SK-N-SH (cell line): Measurements from ENCODE around the gene MRPL1. TPM values are rescaled to one million over a fixed set of nuclear protein-coding genes. Genes with fewer than 3 reads are reported as not detected.

ENCODE experiments used
- CTCF ChIA-PET: fragments of 300-600, 350-600 bp; formaldehyde crosslinking; extraction: SDS; loops from one replicate; lab custom pipeline; 2021; lab: Yijun Ruan, JAX
- POLR2A ChIA-PET: fragments of 350-600 bp; sonication (Branson Sonifier 250); formaldehyde crosslinking; extraction: SDS; loops from one replicate; lab custom pipeline; 2020; ENCODE audit warnings: antibody characterized with exemption, inconsistent platforms; lab: Yijun Ruan, JAX
- DNase-seq: peaks from one replicate; pipeline ENCODE4 v3.0.0; 2012
- H2AFZ ChIP-seq: fragments of 200-600 bp; sonication (generic); 2 replicates; pipeline ENCODE4 v1.8.1; 2016; ENCODE audit warnings: antibody characterized with exemption, mild to moderate bottlenecking, low read depth
- H3F3A ChIP-seq: fragments of 200-600 bp; sonication (generic); replicated peaks from 2 replicates; pipeline ENCODE3; 2016; ENCODE audit warnings: antibody characterized with exemption, mild to moderate bottlenecking; ENCODE audit not compliant: insufficient read depth
- H3K27ac ChIP-seq, 2 experiments: fragments of 200-500 bp in 1 of 2; fragments of 200-600 bp in 1 of 2; sonication (Bioruptor generic) in 1 of 2; sonication (generic), shearing (Covaris generic) in 1 of 2; 2 replicates each; pipeline versions ENCODE4 v1.5.1 to v1.6.1; 2014 to 2016; ENCODE audit warnings: low read depth in 2 of 2, inconsistent platforms in 1 of 2, low read length in 1 of 2, mild to moderate bottlenecking in 1 of 2, mixed read lengths in 1 of 2
- H3K27me3 ChIP-seq: fragments of 200-600 bp; sonication (generic), shearing (Covaris generic); 2 replicates; pipeline ENCODE4 v1.6.1; 2016; ENCODE audit warnings: mixed run types; ENCODE audit not compliant: insufficient read depth
- H3K36me3 ChIP-seq, 2 experiments: fragments of 200-500 bp in 1 of 2; fragments of 200-600 bp in 1 of 2; sonication (Bioruptor generic) in 1 of 2; sonication (generic) in 1 of 2; replicated peaks in 1 of 2; 2 replicates each; pipeline versions ENCODE3 to v1.5.1; 2014 to 2016; ENCODE audit warnings: low read length in 1 of 2, mild to moderate bottlenecking in 1 of 2; ENCODE audit not compliant: insufficient read depth in 2 of 2, control insufficient read depth in 1 of 2
- H3K4me1 ChIP-seq, 2 experiments: fragments of 200-500 bp in 1 of 2; fragments of 200-600 bp in 1 of 2; sonication (Bioruptor generic) in 1 of 2; sonication (generic), shearing (Covaris generic) in 1 of 2; 2 replicates each; pipeline versions ENCODE4 v1.5.1 to v1.6.1; 2014 to 2016; ENCODE audit warnings: low read depth in 1 of 2, low read length in 1 of 2, mixed run types in 1 of 2; ENCODE audit not compliant: insufficient read depth in 2 of 2, control insufficient read depth in 1 of 2
- H3K4me2 ChIP-seq: fragments of 200-600 bp; sonication (generic), shearing (Covaris generic); 2 replicates; pipeline ENCODE4 v1.6.1; 2017; ENCODE audit warnings: mixed run types
- H3K4me3 ChIP-seq, 2 experiments: fragments of 200-500 bp in 1 of 2; fragments of 200-600 bp in 1 of 2; sonication (Bioruptor generic) in 1 of 2; sonication (generic), shearing (Covaris generic) in 1 of 2; 2 replicates each; pipeline versions ENCODE4 v1.5.1 to v1.8.1; 2014 to 2016; ENCODE audit warnings: low read depth in 2 of 2, inconsistent platforms in 1 of 2, low read length in 1 of 2, mild to moderate bottlenecking in 1 of 2, mixed read lengths in 1 of 2, moderate library complexity in 1 of 2
- H3K79me2 ChIP-seq: fragments of 200-600 bp; sonication (generic); 2 replicates; pipeline ENCODE4 v1.8.1; 2017; ENCODE audit warnings: mild to moderate bottlenecking; ENCODE audit not compliant: insufficient read depth
- H3K9ac ChIP-seq: fragments of 200-600 bp; sonication (generic); 2 replicates; pipeline ENCODE4 v1.6.1; 2017; ENCODE audit warnings: mixed run types
- H3K9me2 ChIP-seq: fragments of 200-600 bp; sonication (generic); 2 replicates; pipeline ENCODE4 v1.6.1; 2017; ENCODE audit warnings: mixed run types
- H3K9me3 ChIP-seq: fragments of 200-600 bp; sonication (generic); 2 replicates; pipeline ENCODE4 v1.6.1; 2017; ENCODE audit warnings: mixed run types, mild to moderate bottlenecking, moderate library complexity
- H4K20me1 ChIP-seq: fragments of 200-600 bp; sonication (generic); 2 replicates; pipeline ENCODE4 v1.6.1; 2017; ENCODE audit warnings: mild to moderate bottlenecking, mixed run types; ENCODE audit not compliant: insufficient read depth
- FOSL2 ChIP-seq: IDR thresholded peaks from 2 replicates; pipeline ENCODE4 v1.4.0; 2012; ENCODE audit warnings: low read depth, mild to moderate bottlenecking, moderate library complexity, borderline replicate concordance
- FOXJ3 ChIP-seq: sonication (generic); formaldehyde crosslinking; IDR thresholded peaks from 2 replicates; pipeline ENCODE4 v1.5.1; 2020; ENCODE audit warnings: mild to moderate bottlenecking, missing genetic modification reagents
- GABPA ChIP-seq: IDR thresholded peaks from 2 replicates; pipeline ENCODE4 v1.4.0; 2012; ENCODE audit warnings: low read depth, mild to moderate bottlenecking
- TAF1 ChIP-seq: IDR thresholded peaks from 2 replicates; pipeline ENCODE4 v1.6.1; 2012; ENCODE audit warnings: low read depth, mild to moderate bottlenecking, low read length, moderate library complexity, borderline replicate concordance
- USF2 ChIP-seq: fragments of 150-350 bp; IDR thresholded peaks from 2 replicates; pipeline ENCODE4 v1.6.1; 2017; ENCODE audit warnings: antibody characterized with exemption, low read length, low read depth, borderline replicate concordance
- WGBS: methylation state at CpG from one replicate; pipeline ENCODE4 v1.1.6; 2017; ENCODE audit warnings: low lambda C conversion rate; 5-methylcytosine and 5-hydroxymethylcytosine counted together
- polyA plus RNA-seq, 3 experiments: library from polyadenylated mRNA; depleted of rRNA; stranded (reverse); fragments of >200 nt; gene quantifications; 2 replicates each; pipeline ENCODE4 v1.2.3, GENCODE V29; 2012
- small RNA-seq, 7 experiments: library from RNA; depleted of rRNA; stranded (forward); fragments of <200 nt; gene quantifications; one replicate each; pipeline ENCODE3, GENCODE V24; 2012

Gene MRPL1
- polyA plus RNA-seq, 1 of the 3 experiments (the other 2 are of a cell fraction), result 11.0 TPM

GRCh38 chr4:78002260-78002659 lies 139.6 kb downstream of the MRPL1 start:
- DNase-seq, result no peak
- H3K9me2 ChIP-seq, result no peaks in the 10 kb centered on the region
- TF ChIP-seq FOSL2, result no peak
- TF ChIP-seq USF2, result no peak
- TF ChIP-seq GABPA, result no peak
- TF ChIP-seq FOXJ3, result no peak
- no peak for TF ChIP-seq TAF1
- TF ChIP-seq, all 33 proteins: peak for 0
- Histone ChIP-seq H3K27me3 (no peaks in the 10 kb centered on the region), H3F3A (peaks cover 8% of the 10 kb centered on the region), H2AFZ (no peak overlapping the region), H3K4me2 (no peak overlapping the region), H3K79me2 (no peaks in the 10 kb centered on the region), H3K9me3 (no peaks in the 10 kb centered on the region), H3K36me3 (no peaks in the 10 kb centered on the region), H3K4me1 (no peaks in the 10 kb centered on the region), H3K27ac (no peak overlapping the region), H4K20me1 (no peaks in the 10 kb centered on the region), H3K4me3 (no peak overlapping the region), H3K9ac (no peak overlapping the region)
- WGBS, result 87% methylated on average over 4 of the region's 4 CpGs
- POLR2A ChIA-PET, result no interaction called here
- CTCF ChIA-PET, result no interaction called here

Small RNAs within 50 kb of the gene (small RNA-seq; reads per million reads assigned to genes)
- 0 to 1.7 (median 0) reads per million in 7 experiments for gene AC112225.1

Other genes with a start within 250 kb of the MRPL1 start
- gene CNOT6L, start 43.5 kb upstream of the MRPL1 start, polyA plus RNA-seq (2012; rRNA removed), result 2.3 and 2.8 TPM in 2 replicates
- gene FRAS1, start 194.5 kb downstream of the MRPL1 start, polyA plus RNA-seq (2012; rRNA removed), result 8.3 and 11.0 TPM in 2 replicates